IPS DF 6.9 (cell line): ENCODE data around the gene WWOX.

Experiments used
- DNase-seq: peaks from one replicate; pipeline ENCODE4 v3.0.0-alpha.2; 2013; ENCODE audit warnings: low read depth, low spot score
- H3K27ac ChIP-seq: one replicate; pipeline ENCODE4 v1.5.1; 2013; ENCODE audit warnings: low read length, control low read depth
- H3K27me3 ChIP-seq: 2 replicates; pipeline ENCODE4 v1.6.1; 2013; ENCODE audit warnings: mild to moderate bottlenecking, low read length; ENCODE audit not compliant: control insufficient read depth, insufficient read depth
- H3K36me3 ChIP-seq: 2 replicates; pipeline ENCODE4 v1.6.1; 2013; ENCODE audit warnings: low read length; ENCODE audit not compliant: control insufficient read depth, insufficient read depth
- H3K4me1 ChIP-seq: 2 replicates; pipeline ENCODE4 v1.6.1; 2013; ENCODE audit warnings: low read length; ENCODE audit not compliant: control insufficient read depth, insufficient read depth
- H3K4me3 ChIP-seq: 2 replicates; pipeline ENCODE4 v1.5.1; 2013; ENCODE audit warnings: mild to moderate bottlenecking, low read length
- H3K9me3 ChIP-seq: 2 replicates; pipeline ENCODE4 v1.6.1; 2013; ENCODE audit warnings: low read length, inconsistent platforms; ENCODE audit not compliant: control insufficient read depth, insufficient read depth
- WGBS: extraction: QIAGEN DNeasy Blood & Tissue Kit; methylation state at CpG from one replicate; pipeline ENCODE4 v1.1.7; 2013; ENCODE audit warnings: mixed read lengths, missing lambda C conversion rate; ENCODE audit not compliant: insufficient read length, insufficient coverage; 5-methylcytosine and 5-hydroxymethylcytosine counted together

Gene WWOX

GRCh38 chr16:78946556-78946955 is 847.1 kb downstream of the WWOX start:
- no peaks in the 10 kb centered on the region for H3K36me3 ChIP-seq
- no peak overlapping the region for H3K4me3 ChIP-seq
- no peaks in the 10 kb centered on the region for H3K27me3 ChIP-seq
- no peak for DNase-seq
- H3K4me1 ChIP-seq, result no peaks in the 10 kb centered on the region
- WGBS, result no CpG with 5 or more reads among the region's 11 CpGs
- no peaks in the 10 kb centered on the region for H3K9me3 ChIP-seq
- H3K27ac ChIP-seq, result no peak overlapping the region

GRCh38 chr16:78950768-78951167 is 851.3 kb downstream of the WWOX start:
- H3K27ac ChIP-seq, result no peak overlapping the region
- WGBS, result no CpG with 5 or more reads among the region's 3 CpGs
- H3K27me3 ChIP-seq, result no peaks in the 10 kb centered on the region
- H3K4me3 ChIP-seq, result no peak overlapping the region
- no peak for DNase-seq
- no peaks in the 10 kb centered on the region for H3K36me3 ChIP-seq
- no peaks in the 10 kb centered on the region for H3K9me3 ChIP-seq
- no peaks in the 10 kb centered on the region for H3K4me1 ChIP-seq

- H3K27me3 ChIP-seq, result no peaks in the 10 kb centered on the region
- H3K9me3 ChIP-seq, result no peaks in the 10 kb centered on the region
- WGBS, result no CpG with 5 or more reads among the region's 7 CpGs
- no peak for DNase-seq
- no peaks in the 10 kb centered on the region for H3K4me1 ChIP-seq
- no peak overlapping the region for H3K4me3 ChIP-seq
- no peak overlapping the region for H3K27ac ChIP-seq
- no peaks in the 10 kb centered on the region for H3K36me3 ChIP-seq
These were observed 853.2 kb downstream of the WWOX start for GRCh38 chr16:78952630-78953029.

- Histone ChIP-seq H3K27ac (no peak overlapping the region), H3K9me3 (no peaks in the 10 kb centered on the region), H3K27me3 (no peaks in the 10 kb centered on the region), H3K36me3 (no peaks in the 10 kb centered on the region), H3K4me1 (no peaks in the 10 kb centered on the region), H3K4me3 (no peak overlapping the region)
- no CpG with 5 or more reads among the region's 8 CpGs for WGBS
- no peak for DNase-seq
These were observed 854.1 kb downstream of the WWOX start for GRCh38 chr16:78953526-78953925.

- no peaks in the 10 kb centered on the region for H3K27me3 ChIP-seq
- H3K4me3 ChIP-seq, result no peak overlapping the region
- no CpG with 5 or more reads among the region's 6 CpGs for WGBS
- no peaks in the 10 kb centered on the region for H3K9me3 ChIP-seq
- H3K4me1 ChIP-seq, result no peaks in the 10 kb centered on the region
- no peak for DNase-seq
- H3K36me3 ChIP-seq, result no peaks in the 10 kb centered on the region
- H3K27ac ChIP-seq, result no peak overlapping the region
These were observed 855.8 kb downstream of the WWOX start for GRCh38 chr16:78955206-78955605.

GRCh38 chr16:78956859-78957258 is 857.4 kb downstream of the WWOX start:
- H3K4me3 ChIP-seq, result no peak overlapping the region
- H3K27ac ChIP-seq, result no peak overlapping the region
- no CpG with 5 or more reads among the region's 8 CpGs for WGBS
- H3K9me3 ChIP-seq, result no peaks in the 10 kb centered on the region
- DNase-seq, result no peak
- H3K36me3 ChIP-seq, result no peaks in the 10 kb centered on the region
- H3K4me1 ChIP-seq, result no peaks in the 10 kb centered on the region
- no peaks in the 10 kb centered on the region for H3K27me3 ChIP-seq

GRCh38 chr16:78957317-78958100 is 858.1 kb downstream of the WWOX start:
- Histone ChIP-seq H3K27me3 (no peaks in the 10 kb centered on the region), H3K4me3 (no peak overlapping the region), H3K36me3 (no peaks in the 10 kb centered on the region), H3K27ac (no peak overlapping the region), H3K4me1 (no peaks in the 10 kb centered on the region), H3K9me3 (no peaks in the 10 kb centered on the region)
- no peak for DNase-seq
- WGBS, result no CpG with 5 or more reads among the region's 15 CpGs

- H3K27ac ChIP-seq, result no peak overlapping the region
- H3K4me3 ChIP-seq, result no peak overlapping the region
- no peaks in the 10 kb centered on the region for H3K4me1 ChIP-seq
- WGBS, result 100% methylated on average over 1 of the region's 2 CpGs
- no peak for DNase-seq
- H3K27me3 ChIP-seq, result no peaks in the 10 kb centered on the region
- no peaks in the 10 kb centered on the region for H3K9me3 ChIP-seq
- H3K36me3 ChIP-seq, result no peaks in the 10 kb centered on the region
These were observed 862.0 kb downstream of the WWOX start for GRCh38 chr16:78961464-78961863.

- H3K27ac ChIP-seq, result no peak overlapping the region
- no peak overlapping the region for H3K4me3 ChIP-seq
- WGBS, result no CpG with 5 or more reads among the region's 2 CpGs
- no peaks in the 10 kb centered on the region for H3K9me3 ChIP-seq
- H3K4me1 ChIP-seq, result no peaks in the 10 kb centered on the region
- H3K27me3 ChIP-seq, result no peaks in the 10 kb centered on the region
- no peak for DNase-seq
- no peaks in the 10 kb centered on the region for H3K36me3 ChIP-seq
These were observed 863.0 kb downstream of the WWOX start for GRCh38 chr16:78962457-78962929.

GRCh38 chr16:78967948-78968347 is 868.5 kb downstream of the WWOX start:
- H3K4me3 ChIP-seq, result no peak overlapping the region
- WGBS, result no CpG with 5 or more reads among the region's 20 CpGs
- no peaks in the 10 kb centered on the region for H3K9me3 ChIP-seq
- 0 out of 2 replicates have a peak, but pooled peaks cover 1% of the 10 kb centered on the region for H3K4me1 ChIP-seq
- H3K36me3 ChIP-seq, result no peaks in the 10 kb centered on the region
- no peaks in the 10 kb centered on the region for H3K27me3 ChIP-seq
- no peak overlapping the region for H3K27ac ChIP-seq
- no peak for DNase-seq

GRCh38 chr16:78969721-78970120 is 870.3 kb downstream of the WWOX start:
- Histone ChIP-seq H3K9me3 (no peaks in the 10 kb centered on the region), H3K4me1 (0 out of 2 replicates have a peak, but pooled peaks cover 1% of the 10 kb centered on the region), H3K36me3 (no peaks in the 10 kb centered on the region), H3K27me3 (no peaks in the 10 kb centered on the region), H3K27ac (no peak overlapping the region), H3K4me3 (no peak overlapping the region)
- DNase-seq, result no peak
- no CpG with 5 or more reads among the region's 3 CpGs for WGBS
